Spinal cord (tissue), 10 donors: ENCODE results near the gene TRIM17. TPM values are rescaled to one million over a fixed set of nuclear protein-coding genes. Genes with fewer than 3 reads are reported as not detected.

ENCODE experiments used
- DNase-seq, 6 donors: peaks; one replicate each; pipeline versions ENCODE4 v3.0.0 to v3.0.0-alpha.2; 2013 to 2015; ENCODE audit warnings: low spot score in 6 of 6, low read depth in 4 of 6
- H3K27ac ChIP-seq: one replicate; pipeline ENCODE4 v1.5.1; 2013; ENCODE audit warnings: low read depth, low read length, control low read depth
- H3K27me3 ChIP-seq: one replicate; pipeline ENCODE4 v1.6.1; 2013; ENCODE audit warnings: low read length; ENCODE audit not compliant: control insufficient read depth, insufficient read depth
- H3K36me3 ChIP-seq: one replicate; pipeline ENCODE4 v1.6.1; 2013; ENCODE audit warnings: low read length; ENCODE audit not compliant: control insufficient read depth, insufficient read depth
- H3K4me1 ChIP-seq: one replicate; pipeline ENCODE4 v1.6.1; 2013; ENCODE audit warnings: low read length; ENCODE audit not compliant: control insufficient read depth, insufficient read depth
- H3K4me3 ChIP-seq: one replicate; pipeline ENCODE4 v1.5.1; 2013; ENCODE audit warnings: low read depth, low read length, control low read depth
- H3K9me3 ChIP-seq: one replicate; pipeline ENCODE4 v1.6.1; 2013; ENCODE audit warnings: low read length; ENCODE audit not compliant: control insufficient read depth, insufficient read depth
- WGBS: methylation state at CpG from one replicate; pipeline ENCODE4 v1.1.5; 2013; ENCODE audit warnings: missing lambda C conversion rate; ENCODE audit not compliant: insufficient coverage; 5-methylcytosine and 5-hydroxymethylcytosine counted together
- polyA plus RNA-seq, 2 donors: library from polyadenylated mRNA; unstranded; fragments of 120-200 nt; gene quantifications; one replicate each; pipeline ENCODE4 v1.2.1, GENCODE V29; 2013; ENCODE audit not compliant: insufficient read length in 2 of 2
- total RNA-seq, 2 donors: library from RNA; depleted of rRNA in 1 of 2; stranded (reverse); fragments of 120-200 nt in 1 of 2; fragments of >200 nt in 1 of 2; gene quantifications; one replicate each; pipeline versions ENCODE4 v1.2.3 to v1.2.4, GENCODE V29; 2013 to 2014
- donor health status: healthy.

TRIM17 gene
- total and polyA plus RNA-seq, 4 donors = 2.2 to 6.1 (median 4.4) TPM

DNA sequence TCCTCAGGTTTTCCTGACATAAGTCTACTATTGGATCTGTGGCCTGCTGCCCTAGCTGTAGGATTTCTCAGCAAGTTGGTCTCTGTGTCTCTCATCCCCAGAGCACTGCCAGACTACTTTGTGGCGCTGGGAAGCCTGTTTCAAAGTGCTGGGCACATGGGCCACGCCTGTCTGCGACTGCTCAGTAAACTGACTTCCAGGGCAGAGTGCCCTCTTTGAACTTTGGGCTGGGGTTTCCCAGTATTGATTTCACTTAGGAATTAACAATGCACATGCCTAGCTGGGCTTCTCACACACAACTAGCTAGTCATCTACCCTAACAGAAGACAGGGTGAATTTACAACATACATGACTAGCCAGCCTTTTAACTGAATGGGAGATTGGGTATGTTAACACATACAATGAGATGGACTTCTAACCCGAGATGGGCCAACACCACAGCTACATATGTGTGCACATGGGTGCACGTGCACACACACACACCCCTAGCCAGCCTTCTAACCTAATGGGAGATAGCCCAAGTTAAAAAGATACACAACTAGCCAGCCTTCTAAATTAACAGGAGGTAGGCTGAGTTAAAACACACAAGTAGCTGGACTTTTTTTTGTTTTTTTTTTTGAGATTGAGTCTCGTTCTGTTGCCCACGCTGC lies 6.9 kb upstream of the TRIM17 start:
- Histone ChIP-seq H3K9me3 (no peaks in the 10 kb centered on the region), H3K4me3 (no peak overlapping the region), H3K27ac (no peak overlapping the region), H3K27me3 (peaks cover 2% of the 10 kb centered on the region), H3K4me1 (no peaks in the 10 kb centered on the region), H3K36me3 (peaks cover 4% of the 10 kb centered on the region)
- no peak for DNase-seq
- 88% methylated on average over 5 of the region's 7 CpGs for WGBS

DNA sequence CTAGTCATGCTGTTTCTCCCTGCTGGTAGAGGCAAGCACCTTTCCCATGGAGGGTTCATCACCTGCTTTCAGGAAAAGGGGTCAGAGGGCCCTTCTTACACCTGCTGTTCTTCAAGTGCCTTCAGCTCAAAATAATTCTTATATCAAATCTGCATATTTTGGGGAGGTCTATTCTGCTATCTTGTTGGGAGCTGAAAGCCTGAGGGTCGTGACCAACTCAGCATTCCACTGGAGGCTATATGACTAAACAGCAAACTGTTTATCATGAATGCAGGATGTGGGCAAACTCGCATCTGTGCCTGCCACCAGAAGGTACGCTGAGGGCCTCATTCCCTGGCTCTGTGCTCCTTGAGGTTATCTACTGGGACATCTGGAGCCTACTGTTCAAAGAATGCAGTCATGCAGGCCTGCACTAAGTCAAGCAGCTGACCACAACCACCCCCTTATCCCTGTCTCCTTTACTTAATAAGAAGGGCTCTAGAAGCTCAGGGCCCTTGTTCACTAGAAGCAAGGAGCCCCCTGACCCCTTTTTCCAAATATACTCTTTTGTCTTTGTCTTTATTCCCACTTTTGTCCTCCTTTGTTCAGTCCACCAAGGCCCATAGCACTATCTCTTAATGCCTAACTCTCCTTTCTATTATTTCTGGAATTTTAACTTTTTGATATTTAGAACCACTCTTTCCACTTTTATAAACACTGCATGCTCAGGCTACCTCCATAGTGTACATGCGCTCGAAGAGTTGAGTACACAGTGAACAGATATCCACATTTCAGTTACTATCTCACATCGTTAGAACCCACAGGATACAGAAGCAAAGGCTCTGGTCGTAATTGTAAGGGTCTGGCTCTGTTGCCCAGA lies 4.5 kb upstream of the TRIM17 start:
- Histone ChIP-seq H3K36me3 (peaks cover 4% of the 10 kb centered on the region), H3K27ac (no peak overlapping the region), H3K4me3 (no peak overlapping the region), H3K27me3 (peaks cover 20% of the 10 kb centered on the region), H3K4me1 (peaks cover 11% of the 10 kb centered on the region), H3K9me3 (no peaks in the 10 kb centered on the region)
- DNase-seq = no peak
- 94% methylated on average over 5 of the region's 7 CpGs for WGBS

DNA sequence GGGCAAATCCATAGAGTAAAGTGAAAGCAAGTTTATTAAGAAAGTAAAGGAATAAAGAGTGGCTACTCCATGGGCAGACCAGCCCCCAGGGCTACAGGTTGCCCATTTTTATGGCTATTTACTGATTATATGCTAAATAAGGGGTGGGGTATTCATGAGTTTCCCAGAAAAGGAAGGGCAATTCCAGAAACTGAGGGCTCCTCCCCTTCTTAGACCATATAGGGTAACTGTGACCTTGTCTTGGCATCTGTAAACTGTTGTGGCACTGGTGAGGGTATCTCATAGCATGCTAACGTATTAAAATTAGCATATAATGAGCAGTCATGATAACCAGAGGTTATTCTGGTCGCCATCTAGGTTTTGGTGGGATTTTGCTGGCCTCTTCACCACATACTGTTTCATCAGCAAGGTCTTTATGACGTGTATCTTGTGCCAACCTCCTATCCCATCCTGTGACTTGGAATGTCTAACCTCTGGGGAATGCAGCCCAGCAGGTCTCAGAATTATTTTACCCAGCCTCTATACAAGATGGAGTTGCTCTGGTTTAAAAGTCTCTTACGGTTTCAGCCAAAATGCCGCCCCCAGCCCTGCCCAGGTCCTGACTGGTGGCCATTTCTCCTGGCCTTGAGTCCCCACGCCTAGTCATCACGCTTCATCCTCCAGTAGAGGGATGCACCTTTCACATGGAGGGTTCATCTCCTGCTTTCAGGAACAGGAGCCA lies 982 bp upstream of the TRIM17 start:
- H3K36me3 ChIP-seq = peaks cover 5% of the 10 kb centered on the region
- no peaks in the 10 kb centered on the region for H3K9me3 ChIP-seq
- H3K4me1 ChIP-seq = peaks cover 25% of the 10 kb centered on the region
- no peak overlapping the region for H3K27ac ChIP-seq
- DNase-seq = no peak
- H3K4me3 ChIP-seq = no peak overlapping the region
- H3K27me3 ChIP-seq = peaks cover 27% of the 10 kb centered on the region
- WGBS = 94% methylated on average over 5 of the region's 7 CpGs

DNA sequence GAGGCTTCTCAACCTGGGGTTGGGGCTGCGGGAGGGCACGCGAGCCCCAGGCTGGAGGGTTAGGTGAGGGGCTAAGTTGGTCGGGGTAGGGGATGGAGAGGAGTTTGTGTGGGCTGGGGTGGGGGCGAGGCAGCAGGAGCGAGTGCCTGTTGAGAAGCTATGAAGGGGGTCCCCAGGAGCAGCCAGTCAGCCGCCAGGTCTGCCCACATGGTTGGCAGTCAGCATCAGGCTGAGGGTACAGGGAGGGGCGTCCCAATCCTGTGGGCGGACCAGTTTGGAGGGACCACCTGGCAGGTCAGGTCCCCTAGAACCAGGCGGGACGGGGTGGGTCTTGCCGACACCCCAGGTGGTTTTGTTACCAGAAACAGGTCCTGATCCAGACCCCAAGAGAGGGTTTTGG lies 400 bp upstream of the TRIM17 start:
- Histone ChIP-seq H3K36me3 (peaks cover 5% of the 10 kb centered on the region), H3K4me1 (peaks cover 25% of the 10 kb centered on the region), H3K9me3 (no peaks in the 10 kb centered on the region), H3K27me3 (peaks cover 27% of the 10 kb centered on the region), H3K4me3 (no peak overlapping the region), H3K27ac (no peak overlapping the region)
- 33% methylated on average over 12 of the region's 12 CpGs for WGBS
- no peak for DNase-seq

DNA sequence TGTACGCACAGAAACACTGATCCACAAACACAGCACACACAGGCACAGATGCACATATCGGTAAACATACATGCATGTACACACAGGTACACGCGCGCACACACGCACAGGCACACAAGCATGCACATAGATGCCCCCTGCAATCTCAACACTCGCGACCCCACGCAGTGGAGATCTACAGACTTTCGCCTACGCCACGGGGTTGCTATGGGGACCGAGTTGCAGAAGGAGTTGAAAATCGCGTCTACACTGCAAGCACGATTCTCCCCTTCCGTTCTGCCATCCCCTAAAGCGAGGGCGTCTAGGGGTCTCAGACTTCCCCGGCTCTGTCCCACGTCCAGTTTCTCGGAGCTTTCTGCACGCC lies 826 bp downstream of the TRIM17 start:
- 18% methylated on average over 23 of the region's 23 CpGs for WGBS
- peaks cover 25% of the 10 kb centered on the region for H3K4me1 ChIP-seq
- H3K36me3 ChIP-seq = peaks cover 11% of the 10 kb centered on the region
- peak in 2 of 6 donors; percentile 43 to 60 for DNase-seq
- H3K27ac ChIP-seq = no peak overlapping the region
- H3K27me3 ChIP-seq = peaks cover 27% of the 10 kb centered on the region
- H3K9me3 ChIP-seq = no peaks in the 10 kb centered on the region
- H3K4me3 ChIP-seq = peak overlapping the region; percentile 46

DNA sequence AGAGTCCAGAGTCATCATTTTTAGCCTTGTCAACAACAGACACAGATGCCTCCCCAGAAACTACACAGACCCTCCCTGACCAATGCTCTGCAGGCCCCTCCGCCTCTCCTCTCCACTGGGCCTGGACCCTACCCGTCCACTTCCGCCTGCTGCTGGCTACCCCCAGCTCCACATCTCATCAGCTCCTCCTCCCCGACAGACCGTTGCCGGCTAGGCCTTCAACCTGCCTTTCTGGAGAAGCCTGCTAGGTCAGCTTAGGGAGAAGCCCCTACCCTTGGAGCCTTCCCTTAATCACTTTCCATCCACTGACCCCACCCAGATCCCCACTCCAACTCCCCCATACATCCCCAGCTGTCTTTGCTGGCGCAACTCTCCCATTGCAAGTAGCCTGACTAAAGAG lies 1.4 kb downstream of the TRIM17 start:
- Histone ChIP-seq H3K4me1 (peaks cover 25% of the 10 kb centered on the region), H3K27ac (no peak overlapping the region), H3K27me3 (peaks cover 27% of the 10 kb centered on the region), H3K36me3 (peaks cover 17% of the 10 kb centered on the region), H3K4me3 (no peak overlapping the region), H3K9me3 (no peaks in the 10 kb centered on the region)
- 51% methylated on average over 6 of the region's 7 CpGs for WGBS
- DNase-seq = no peak

DNA sequence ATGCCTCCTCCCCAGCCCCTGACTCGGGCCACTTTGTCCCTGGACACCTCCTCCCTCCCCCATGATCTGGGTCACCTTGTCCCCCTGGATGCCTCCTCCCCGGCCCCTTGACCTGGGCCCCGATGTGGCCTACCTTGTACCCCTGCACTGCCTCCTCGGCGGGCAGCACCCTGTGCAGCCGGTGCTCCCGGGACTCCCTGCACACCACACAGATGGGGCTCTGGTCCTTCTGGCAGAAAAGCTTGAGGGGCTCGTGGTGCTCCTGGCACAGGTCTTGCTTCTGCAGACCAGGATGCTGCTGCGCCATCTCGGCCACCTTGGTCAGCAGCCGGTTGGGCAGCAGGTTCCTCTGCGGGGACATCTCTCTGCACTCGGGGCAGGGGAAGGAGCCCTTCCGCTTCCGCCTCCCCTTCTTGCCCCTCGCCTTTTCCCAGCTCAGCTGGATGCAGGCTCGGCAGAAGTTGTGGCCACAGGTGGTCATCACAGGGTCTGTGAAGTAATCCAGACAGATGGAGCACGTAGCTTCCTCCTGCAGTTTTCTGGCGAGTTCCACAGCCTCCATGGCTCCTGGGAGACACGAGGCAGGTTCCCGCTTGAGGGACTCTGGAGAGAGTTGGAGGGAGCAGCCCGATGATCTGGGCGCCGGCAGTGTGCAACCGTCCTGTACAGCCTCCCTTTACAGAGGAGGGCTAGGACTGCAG lies 2.0 kb downstream of the TRIM17 start:
- Histone ChIP-seq H3K36me3 (peaks cover 21% of the 10 kb centered on the region), H3K27me3 (peaks cover 27% of the 10 kb centered on the region), H3K9me3 (no peaks in the 10 kb centered on the region), H3K27ac (no peak overlapping the region), H3K4me1 (peaks cover 25% of the 10 kb centered on the region), H3K4me3 (no peak overlapping the region)
- DNase-seq = no peak
- 80% methylated on average over 25 of the region's 25 CpGs for WGBS

DNA sequence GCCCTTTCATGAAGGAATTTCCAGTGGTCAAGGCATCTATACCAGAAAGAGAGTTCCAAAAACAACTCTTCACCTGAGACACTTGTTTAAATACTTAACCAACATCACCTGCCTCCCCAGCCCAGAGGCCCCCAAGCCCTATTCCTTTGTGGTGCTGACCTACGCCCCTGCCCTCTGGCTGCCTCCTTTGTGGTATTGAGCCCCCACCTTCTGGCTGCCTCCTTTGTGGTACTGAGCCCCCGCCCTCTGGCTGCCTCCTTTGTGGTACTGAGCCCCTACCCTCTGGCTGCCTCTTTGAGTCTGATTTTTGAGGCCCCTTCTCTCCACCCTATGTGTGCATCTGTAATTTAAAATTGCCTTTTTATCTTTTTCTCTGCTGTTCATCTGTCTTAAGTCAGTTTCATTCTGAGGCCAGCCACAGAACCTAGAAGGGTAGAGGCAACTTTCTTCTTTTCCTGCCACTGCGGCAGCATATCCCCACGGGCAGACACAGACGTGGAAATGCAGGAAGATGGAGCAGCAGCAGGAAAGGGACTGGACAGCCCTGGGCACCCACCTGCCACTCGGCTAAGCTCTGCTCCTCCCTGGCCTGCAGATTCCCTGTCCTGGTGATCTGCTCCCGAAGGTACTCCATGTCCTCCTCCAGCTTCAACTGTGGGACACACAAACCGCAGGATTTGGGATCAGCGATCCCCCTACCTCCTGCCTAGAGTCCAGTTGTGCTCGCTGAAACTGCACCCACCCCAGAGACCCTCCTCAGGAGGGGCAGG lies 3.2 kb downstream of the TRIM17 start:
- Histone ChIP-seq H3K4me1 (peaks cover 26% of the 10 kb centered on the region), H3K27ac (no peak overlapping the region), H3K36me3 (peaks cover 28% of the 10 kb centered on the region), H3K9me3 (no peaks in the 10 kb centered on the region), H3K27me3 (peaks cover 25% of the 10 kb centered on the region), H3K4me3 (no peak overlapping the region)
- no peak for DNase-seq
- WGBS = 86% methylated on average over 10 of the region's 10 CpGs
